Neural cell (in vitro differentiated cells): ENCODE data around the gene CCP110.

Experiments
- CTCF ChIP-seq: fragments of 450-650 bp; IDR thresholded peaks from 2 replicates; pipeline ENCODE4 v1.5.1; 2014; ENCODE audit warnings: antibody characterized with exemption, mild to moderate bottlenecking, moderate library complexity; ENCODE audit not compliant: poor library complexity, severe bottlenecking
- POLR2AphosphoS5 ChIP-seq: IDR thresholded peaks from 2 replicates; pipeline ENCODE4 v1.6.1; 2012
- REST ChIP-seq: IDR thresholded peaks from 2 replicates; pipeline ENCODE4 v1.6.1; 2012; ENCODE audit warnings: borderline replicate concordance
- SMC3 ChIP-seq: fragments of 450-650 bp; conservative IDR thresholded peaks from 2 replicates; pipeline ENCODE4 v1.6.1; 2014; ENCODE audit warnings: antibody characterized with exemption, mild to moderate bottlenecking, moderate library complexity; ENCODE audit not compliant: poor library complexity
- TAF1 ChIP-seq: IDR thresholded peaks from 2 replicates; pipeline ENCODE4 v1.6.1; 2012; ENCODE audit warnings: low read depth

GRCh38 chr16:19555938-19556771 lies 32.4 kb downstream of the CCP110 start:
- TF ChIP-seq CTCF (no peak), TAF1 (peak; percentile 6), SMC3 (no peak), REST (no peak), POLR2AphosphoS5 (no peak)
